WTC11 (cell line): ENCODE data around the gene MAP3K14. TPM values are rescaled to one million over a fixed set of nuclear protein-coding genes. Genes with fewer than 3 reads are reported as not detected.

ENCODE experiments used
- ATAC-seq: fragments of 200-7000 bp; cut with Tn5 transposase; 2 replicates; pipeline ENCODE4 v1.10.0; 2021; ENCODE audit warnings: mild to moderate bottlenecking, moderate library complexity
- CTCF ChIA-PET: fragments of 300-600 bp; sonication (Branson Sonifier 250); formaldehyde crosslinking; loops from one replicate; lab custom pipeline; 2021; ENCODE audit warnings: antibody characterized with exemption; lab: Charles Lee
- POLR2A ChIA-PET: fragments of 350-600 bp; sonication (Branson Sonifier 250); formaldehyde crosslinking; loops from one replicate; lab custom pipeline; 2021; ENCODE audit warnings: antibody characterized with exemption; lab: Charles Lee
- DNase-seq: peaks from one replicate; pipeline ENCODE4 v3.0.0; 2021; ENCODE audit warnings: low spot score
- H3K27ac Mint-ChIP-seq: 2 replicates; pipeline ENCODE4 v1.8.0; 2021; ENCODE audit warnings: mixed read lengths
- H3K27me3 Mint-ChIP-seq: 2 replicates; pipeline ENCODE4 v1.8.0; 2021; ENCODE audit warnings: low read depth, mild to moderate bottlenecking, moderate library complexity, mixed read lengths
- H3K36me3 Mint-ChIP-seq: 2 replicates; pipeline ENCODE4 v1.8.0; 2021; ENCODE audit warnings: mixed read lengths
- H3K4me1 Mint-ChIP-seq: 2 replicates; pipeline ENCODE4 v1.8.0; 2022; ENCODE audit warnings: mixed read lengths
- H3K4me3 Mint-ChIP-seq: 2 replicates; pipeline ENCODE4 v1.8.0; 2021; ENCODE audit warnings: mild to moderate bottlenecking, moderate library complexity, mixed read lengths
- H3K9me3 Mint-ChIP-seq: 2 replicates; pipeline ENCODE4 v1.8.0; 2021; ENCODE audit warnings: mixed read lengths
- E2F1 ChIP-seq: sonication (generic); formaldehyde crosslinking; IDR thresholded peaks from 2 replicates; pipeline ENCODE4 v1.8.0; 2022; ENCODE audit warnings: mild to moderate bottlenecking, missing genetic modification reagents
- E2F5 ChIP-seq: sonication (generic); formaldehyde crosslinking; IDR thresholded peaks from 2 replicates; pipeline ENCODE4 v1.8.1; 2022; ENCODE audit warnings: mild to moderate bottlenecking, moderate library complexity, missing genetic modification reagents
- ETV6 ChIP-seq: sonication (generic); formaldehyde crosslinking; IDR thresholded peaks from 2 replicates; pipeline ENCODE4 v1.8.1; 2022; ENCODE audit warnings: mild to moderate bottlenecking, missing genetic modification reagents
- FOXJ3 ChIP-seq: sonication (generic); formaldehyde crosslinking; IDR thresholded peaks from 2 replicates; pipeline ENCODE4 v1.9.0; 2021; ENCODE audit warnings: missing genetic modification reagents, mild to moderate bottlenecking, borderline replicate concordance
- FOXP1 ChIP-seq: sonication (generic); formaldehyde crosslinking; IDR thresholded peaks from 2 replicates; pipeline ENCODE4 v1.8.0; 2022; ENCODE audit warnings: missing genetic modification reagents, mild to moderate bottlenecking, moderate library complexity, borderline replicate concordance
- GABPB1 ChIP-seq: sonication (generic); formaldehyde crosslinking; IDR thresholded peaks from 2 replicates; pipeline ENCODE4 v1.8.1; 2023; ENCODE audit warnings: mild to moderate bottlenecking, missing genetic modification reagents
- GRHL2 ChIP-seq: fragments of 250-450 bp; sonication (Bioruptor Pico); IDR thresholded peaks from 2 replicates; pipeline ENCODE4 v1.8.0; 2022; ENCODE audit warnings: mild to moderate bottlenecking, moderate library complexity; ENCODE audit not compliant: insufficient replicate concordance, severe bottlenecking
- KAT7 ChIP-seq: sonication (generic); formaldehyde crosslinking; IDR thresholded peaks from 2 replicates; pipeline ENCODE4 v1.8.1; 2023; ENCODE audit warnings: missing genetic modification reagents, mild to moderate bottlenecking, borderline replicate concordance
- MLX ChIP-seq: sonication (generic); formaldehyde crosslinking; IDR thresholded peaks from 2 replicates; pipeline ENCODE4 v1.8.1; 2023; ENCODE audit warnings: mild to moderate bottlenecking, missing genetic modification reagents, moderate library complexity
- NFYB ChIP-seq: sonication (generic); formaldehyde crosslinking; conservative IDR thresholded peaks from 2 replicates; pipeline ENCODE4 v1.8.0; 2022; ENCODE audit warnings: low read depth, missing genetic modification reagents
- NR3C1 ChIP-seq: sonication (generic); formaldehyde crosslinking; conservative IDR thresholded peaks from 2 replicates; pipeline ENCODE4 v1.8.1; 2023; ENCODE audit warnings: low read depth, mild to moderate bottlenecking, missing genetic modification reagents
- USF1 ChIP-seq: sonication (generic); formaldehyde crosslinking; IDR thresholded peaks from 2 replicates; pipeline ENCODE4 v1.8.0; 2022; ENCODE audit warnings: mild to moderate bottlenecking, missing genetic modification reagents
- USF2 ChIP-seq: sonication (generic); formaldehyde crosslinking; IDR thresholded peaks from 2 replicates; pipeline ENCODE4 v1.8.1; 2023; ENCODE audit warnings: mild to moderate bottlenecking, missing genetic modification reagents, moderate library complexity
- ZNF281 ChIP-seq: sonication (generic); formaldehyde crosslinking; IDR thresholded peaks from 2 replicates; pipeline ENCODE4 v1.8.0; 2023; ENCODE audit warnings: mild to moderate bottlenecking, missing genetic modification reagents
- ZNF396 ChIP-seq: fragments of 250-450 bp; sonication (Bioruptor Pico); IDR thresholded peaks from 2 replicates; pipeline ENCODE4 v1.8.0; 2021; ENCODE audit warnings: mild to moderate bottlenecking, moderate library complexity, borderline replicate concordance
- ZNF425 ChIP-seq: fragments of 250-450 bp; sonication (Bioruptor Pico); conservative IDR thresholded peaks from 2 replicates; pipeline ENCODE4 v1.9.0; 2021; ENCODE audit warnings: mild to moderate bottlenecking
- total RNA-seq: library from RNA; stranded (reverse); gene quantifications from 3 replicates; pipeline ENCODE4 v1.2.3, GENCODE V29; 2021

MAP3K14 gene
- total RNA-seq, 1 experiment from 2014 or later, result 4.0 TPM

- DNase-seq (no peak), ATAC-seq (no peak)
- ChIA-PET CTCF (interaction anchor here (0.8 to 4.8 kb wide), 7 partner anchors 10 to 91 kb away, joined by 3 to 27 read pairs (median 4); partner anchors contain the start of gene ACBD4), POLR2A (interaction anchor here (1.0 kb wide), 1 partner anchor 78 kb away, joined by 5 read pairs; the partner anchor contains the start of gene HEXIM1)
- Mint-ChIP-seq H3K4me1 (peaks cover 22% of the 10 kb centered on the region), H3K27me3 (peaks cover 36% of the 10 kb centered on the region), H3K4me3 (no peak overlapping the region), H3K36me3 (no peaks in the 10 kb centered on the region), H3K27ac (no peak overlapping the region), H3K9me3 (no peaks in the 10 kb centered on the region)
- TF ChIP-seq E2F5 (CRISPR knock-in tag) (no peak), GABPB1 (CRISPR knock-in tag) (no peak), KAT7 (CRISPR knock-in tag) (no peak), NR3C1 (CRISPR knock-in tag) (no peak), ZNF396 (CRISPR knock-in tag) (no peak), ETV6 (no peak), NFYB (CRISPR knock-in tag) (no peak), USF1 (CRISPR knock-in tag) (no peak)
Observed at GRCh38 chr17:45225964-45226530, 90.8 kb downstream of the MAP3K14 start.

- Mint-ChIP-seq H3K27me3 (peaks cover 40% of the 10 kb centered on the region), H3K9me3 (no peaks in the 10 kb centered on the region), H3K4me3 (no peak overlapping the region), H3K36me3 (no peaks in the 10 kb centered on the region), H3K4me1 (peaks cover 24% of the 10 kb centered on the region), H3K27ac (no peak overlapping the region)
- DNase-seq (no peak), ATAC-seq (no peak)
- TF ChIP-seq GRHL2 (CRISPR knock-in tag) (no peak), USF2 (CRISPR knock-in tag) (no peak), FOXJ3 (CRISPR knock-in tag) (no peak), MLX (CRISPR knock-in tag) (no peak), ZNF425 (CRISPR knock-in tag) (no peak), ZNF281 (no peak), FOXP1 (no peak), E2F1 (CRISPR knock-in tag) (no peak)
- CTCF ChIA-PET, result interaction anchor here (0.8 to 4.8 kb wide), 8 partner anchors 11 to 90 kb away, joined by 3 to 27 read pairs (median 4); partner anchors contain the start of gene ACBD4
- POLR2A ChIA-PET, result interaction anchor here (1.0 kb wide), 1 partner anchor 77 kb away, joined by 5 read pairs; the partner anchor contains the start of gene HEXIM1
Observed at GRCh38 chr17:45225051-45225700, 91.6 kb downstream of the MAP3K14 start.
